Mammary epithelial cell (primary cell): ENCODE results near the gene SPTBN2.

Source experiments
- EZH2 ChIP-seq: IDR thresholded peaks from 2 replicates; pipeline ENCODE4 v1.6.1; 2012; ENCODE audit warnings: low read length, inconsistent platforms, borderline replicate concordance
- TF ChIP-seq, protein P1 (sequence below), 2 donors: IDR thresholded peaks in 1 of 2; conservative IDR thresholded peaks in 1 of 2; 2 replicates each; pipeline ENCODE4 v1.5.1; 2011 to 2012; ENCODE audit warnings: inconsistent platforms in 2 of 2, low read length in 2 of 2, mild to moderate bottlenecking in 2 of 2, control low read depth in 1 of 2, low read depth in 1 of 2; ENCODE audit not compliant: insufficient read depth in 1 of 2; ENCODE audit errors: extremely low read depth in 1 of 2

DNA sequence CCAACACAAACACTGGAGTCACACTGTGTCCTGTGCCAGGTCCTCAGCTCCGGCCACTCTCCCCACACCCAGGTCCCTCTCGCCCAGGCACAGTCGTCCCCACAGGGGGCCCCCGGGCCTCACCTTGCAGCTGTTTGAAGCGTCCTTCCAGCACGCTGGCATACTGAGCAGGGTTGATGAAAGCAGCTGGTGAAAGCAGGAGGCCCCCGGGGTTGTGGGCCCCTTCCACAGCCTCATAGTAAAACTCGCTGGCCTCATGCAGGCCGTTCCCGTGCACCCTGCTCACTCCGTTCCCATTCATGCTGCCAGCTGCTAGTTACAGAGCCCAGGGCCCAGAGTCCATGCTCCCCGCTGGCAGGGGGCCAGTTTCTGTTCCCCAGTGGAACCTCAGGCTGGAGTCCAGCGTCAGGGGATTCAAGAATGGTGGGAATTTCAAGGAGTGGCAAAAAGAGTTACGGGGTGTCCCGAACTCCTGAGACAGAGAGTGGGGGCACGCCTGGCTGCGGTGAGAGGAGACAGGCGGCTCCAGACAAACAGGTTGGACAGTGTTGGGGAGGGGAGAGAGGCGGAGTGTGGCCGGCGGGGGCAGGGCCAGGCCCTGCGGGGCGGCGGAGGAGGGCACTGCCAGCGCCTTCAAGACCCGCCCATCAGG, 10.6 kb downstream of the SPTBN2 start:
- no peak for TF ChIP-seq EZH2
- TF ChIP-seq, protein P1, sequence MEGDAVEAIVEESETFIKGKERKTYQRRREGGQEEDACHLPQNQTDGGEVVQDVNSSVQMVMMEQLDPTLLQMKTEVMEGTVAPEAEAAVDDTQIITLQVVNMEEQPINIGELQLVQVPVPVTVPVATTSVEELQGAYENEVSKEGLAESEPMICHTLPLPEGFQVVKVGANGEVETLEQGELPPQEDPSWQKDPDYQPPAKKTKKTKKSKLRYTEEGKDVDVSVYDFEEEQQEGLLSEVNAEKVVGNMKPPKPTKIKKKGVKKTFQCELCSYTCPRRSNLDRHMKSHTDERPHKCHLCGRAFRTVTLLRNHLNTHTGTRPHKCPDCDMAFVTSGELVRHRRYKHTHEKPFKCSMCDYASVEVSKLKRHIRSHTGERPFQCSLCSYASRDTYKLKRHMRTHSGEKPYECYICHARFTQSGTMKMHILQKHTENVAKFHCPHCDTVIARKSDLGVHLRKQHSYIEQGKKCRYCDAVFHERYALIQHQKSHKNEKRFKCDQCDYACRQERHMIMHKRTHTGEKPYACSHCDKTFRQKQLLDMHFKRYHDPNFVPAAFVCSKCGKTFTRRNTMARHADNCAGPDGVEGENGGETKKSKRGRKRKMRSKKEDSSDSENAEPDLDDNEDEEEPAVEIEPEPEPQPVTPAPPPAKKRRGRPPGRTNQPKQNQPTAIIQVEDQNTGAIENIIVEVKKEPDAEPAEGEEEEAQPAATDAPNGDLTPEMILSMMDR (conservative IDR thresholded peaks at IDR 0.05 in 1 of 2, IDR thresholded peaks at IDR 0.05 in 1 of 2; ENCODE audit: extremely low read depth in 1 of 2, insufficient read depth in 1 of 2, low read depth in 1 of 2, low read length in 2 of 2), result no peak
